Kidney tubule cell (primary cell): ENCODE measurements around the gene CCN6.
A peak's percentile ranks its signal among the peaks of the same experiment; 100 is the strongest.

Source experiments
- DNase-seq: peaks from one replicate; pipeline ENCODE4 v3.0.0-alpha.2; 2018; ENCODE audit warnings: low spot score

The CCN6 gene

DNA sequence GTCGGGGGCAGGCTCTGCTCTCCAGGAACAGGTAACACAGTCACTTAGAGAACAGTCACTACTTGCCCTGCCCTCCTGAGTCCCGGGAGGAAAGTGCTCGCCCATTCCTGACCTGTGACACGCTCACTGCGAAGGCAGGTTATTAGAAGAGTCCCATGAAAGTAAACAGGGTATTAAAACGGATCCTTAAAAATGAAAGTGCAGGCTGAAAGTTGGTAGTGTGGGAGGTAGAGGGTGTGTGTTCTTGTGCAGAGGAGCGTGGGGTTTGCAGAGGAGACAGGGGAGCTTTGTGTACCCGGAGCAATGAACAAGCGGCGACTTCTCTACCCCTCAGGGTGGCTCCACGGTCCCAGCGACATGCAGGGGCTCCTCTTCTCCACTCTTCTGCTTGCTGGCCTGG is at the start of gene CCN6:
CCN6 (plus strand) TSS at position 104 of the 400 bp plus-strand sequence; CDS start at position 358, 254 bp downstream.
- peak; percentile 45 for DNase-seq

DNA sequence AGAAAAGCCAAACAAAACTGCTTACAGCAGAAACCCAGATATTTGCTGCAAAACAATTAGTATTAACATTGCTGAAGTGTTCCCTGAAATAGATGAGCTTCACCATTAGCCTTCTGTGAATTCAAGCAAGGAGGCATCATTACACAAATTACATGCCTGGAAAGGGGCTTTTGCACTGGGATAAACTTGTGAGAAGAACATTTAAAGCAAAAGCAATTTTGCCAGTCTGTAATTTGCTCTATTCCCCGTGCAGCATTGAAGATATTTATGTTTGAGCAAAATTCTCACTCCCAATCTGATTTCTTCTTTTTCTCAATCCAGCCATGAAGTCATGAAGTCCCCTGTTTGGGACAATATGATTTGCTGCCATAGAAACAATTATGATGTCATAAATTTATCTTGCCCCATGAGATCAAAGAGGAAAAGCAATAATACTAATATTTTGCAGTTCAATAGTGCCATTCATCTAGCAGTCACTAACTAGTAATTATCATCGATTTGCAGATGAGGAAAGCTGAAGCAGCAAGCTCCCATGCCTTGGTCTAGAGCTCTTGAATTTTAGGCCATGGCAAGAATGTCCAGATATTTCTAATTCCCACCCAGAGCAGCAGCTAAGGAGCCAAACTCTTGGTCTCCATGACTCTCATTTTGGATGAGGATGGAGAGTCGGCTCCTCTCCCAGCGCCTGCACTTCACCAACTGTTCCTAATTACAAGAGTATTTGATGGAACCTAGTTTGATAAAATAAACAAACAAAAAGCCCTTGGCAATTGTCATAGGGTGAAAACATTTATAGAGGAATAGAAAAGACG is 49.5 kb upstream of the CCN6 start:
- no peak for DNase-seq

DNA sequence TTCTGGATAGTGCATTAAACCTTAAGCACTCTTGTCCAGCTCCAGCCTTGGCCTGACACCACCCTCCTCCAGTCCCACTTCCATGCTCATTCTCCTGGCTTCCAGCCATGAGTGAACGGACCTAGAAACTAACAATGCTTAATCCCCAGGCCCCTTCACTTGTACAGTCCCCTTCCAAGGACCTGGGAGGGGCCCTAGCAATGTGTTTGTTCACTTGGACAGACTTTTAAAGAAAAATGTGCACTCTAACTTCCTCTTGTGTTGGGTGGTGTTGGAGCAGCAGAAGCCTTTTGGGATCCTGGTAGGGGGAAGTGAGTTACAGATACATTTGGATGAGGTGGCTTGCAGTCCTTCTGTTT is 48.9 kb upstream of the CCN6 start:
- DNase-seq: no peak

DNA sequence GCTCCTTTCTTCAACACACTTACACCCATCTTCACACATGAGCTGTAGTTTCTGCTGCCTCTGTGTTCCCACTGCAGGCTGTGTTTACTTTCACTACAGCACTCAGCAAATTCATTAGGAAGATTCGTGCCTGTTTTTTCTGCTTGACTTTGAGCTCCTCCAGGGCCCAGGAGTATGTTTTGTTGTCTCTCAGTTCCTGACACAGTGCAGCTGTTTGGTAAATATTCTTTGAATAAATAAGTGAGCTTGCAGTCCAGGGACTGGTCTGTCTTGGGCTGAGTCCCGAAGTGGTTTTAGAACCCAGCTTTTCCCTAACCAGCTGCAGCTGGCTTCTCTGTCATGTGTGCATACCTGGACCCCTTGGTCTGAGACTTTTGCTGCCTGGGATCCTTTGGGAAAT is 46.6 kb upstream of the CCN6 start:
- no peak for DNase-seq

DNA sequence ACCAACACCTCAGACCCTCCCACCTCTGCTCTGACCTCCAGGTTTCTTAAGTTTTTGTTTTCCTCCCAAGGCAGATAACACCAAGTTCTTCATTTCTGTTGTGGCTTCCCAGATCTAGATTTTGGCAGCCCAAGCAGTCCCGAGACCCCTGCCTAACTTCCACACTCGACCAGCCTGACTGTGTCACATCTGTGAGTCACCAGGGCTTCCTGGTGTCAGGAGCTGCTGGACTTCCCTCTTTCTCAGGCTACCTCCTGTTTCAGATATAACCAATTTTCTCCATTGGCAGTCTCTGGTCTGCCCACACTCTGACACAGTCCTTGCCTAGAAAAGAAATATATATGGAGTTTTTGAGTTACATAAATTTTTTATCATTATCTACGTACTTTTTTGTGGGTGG is 46.1 kb upstream of the CCN6 start:
- DNase-seq: peak; percentile 33

DNA sequence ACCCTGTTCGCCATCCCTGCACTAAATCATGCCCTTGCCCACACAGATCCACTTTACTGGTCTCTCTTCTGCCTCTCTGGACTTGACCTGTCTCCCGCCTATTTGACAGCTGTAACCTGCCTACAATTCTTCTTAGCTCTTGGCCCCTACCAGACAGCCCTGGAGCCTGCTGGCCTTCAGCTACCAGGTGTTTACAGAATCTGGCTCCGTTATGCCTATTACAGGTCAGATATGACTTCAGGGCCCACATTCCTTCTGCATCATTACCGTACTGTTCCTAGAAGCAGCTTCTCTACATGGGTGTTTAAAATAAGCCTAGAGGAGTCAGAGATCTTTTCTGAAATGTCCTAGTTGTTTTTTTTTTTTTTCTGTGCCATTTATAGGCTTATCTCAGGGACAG is 45.4 kb upstream of the CCN6 start:
- DNase-seq: no peak

DNA sequence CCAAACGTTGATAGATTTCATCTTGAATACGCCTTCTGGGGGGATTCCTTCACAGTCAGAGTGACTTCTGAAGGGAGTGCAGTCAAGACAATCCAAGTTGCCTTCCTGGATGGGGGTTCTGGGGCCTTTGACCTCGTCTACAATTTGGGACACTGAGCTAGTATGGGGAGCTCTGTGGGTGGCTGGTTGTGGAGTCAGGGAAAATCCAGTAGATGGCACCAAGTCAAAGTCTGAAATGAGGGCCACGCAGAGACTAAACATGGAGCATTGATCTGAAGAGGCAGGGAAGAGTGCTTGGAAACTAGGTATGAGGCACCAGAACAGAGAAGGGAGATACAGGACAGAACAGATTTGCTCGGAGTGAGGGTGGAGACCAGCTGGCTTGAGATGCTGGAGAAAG is 43.6 kb upstream of the CCN6 start:
- no peak for DNase-seq

DNA sequence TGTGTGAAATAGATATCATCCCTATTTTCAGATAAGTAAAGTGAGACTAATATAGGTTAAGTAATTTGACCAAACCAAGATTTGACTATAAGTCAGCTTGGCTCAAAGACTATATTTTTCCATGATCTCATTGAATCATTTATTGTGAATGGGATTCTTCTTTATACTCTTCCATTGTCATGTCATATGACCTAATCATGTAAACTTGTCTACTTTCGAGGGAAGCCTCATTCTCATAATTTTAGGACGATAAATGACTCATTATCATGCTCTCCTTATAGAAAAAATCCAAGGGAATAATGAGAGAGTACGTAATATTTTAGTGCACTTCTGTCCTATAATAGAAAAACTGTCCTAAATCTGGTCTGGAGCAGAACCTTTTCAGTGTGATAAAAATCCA is 40.9 kb upstream of the CCN6 start:
- no peak for DNase-seq

DNA sequence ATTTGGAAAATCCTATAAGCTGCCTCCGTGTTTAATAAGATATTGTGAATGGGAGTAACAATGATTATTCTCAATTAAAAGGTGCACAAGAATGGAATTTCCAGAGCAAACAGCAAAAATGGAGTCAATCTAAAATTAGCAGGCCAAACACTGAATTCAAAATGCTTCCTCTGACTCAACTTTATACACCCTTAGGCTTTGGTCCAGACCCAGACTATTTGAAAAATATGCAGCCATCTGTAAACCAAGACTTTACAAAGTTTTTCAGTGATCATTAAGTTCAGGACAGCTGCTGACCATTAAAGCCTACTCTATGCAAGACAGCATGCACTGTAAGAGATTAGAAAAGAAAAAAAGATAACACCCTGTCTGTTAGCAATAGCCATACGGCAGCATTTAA is 39.4 kb upstream of the CCN6 start:
- no peak for DNase-seq

DNA sequence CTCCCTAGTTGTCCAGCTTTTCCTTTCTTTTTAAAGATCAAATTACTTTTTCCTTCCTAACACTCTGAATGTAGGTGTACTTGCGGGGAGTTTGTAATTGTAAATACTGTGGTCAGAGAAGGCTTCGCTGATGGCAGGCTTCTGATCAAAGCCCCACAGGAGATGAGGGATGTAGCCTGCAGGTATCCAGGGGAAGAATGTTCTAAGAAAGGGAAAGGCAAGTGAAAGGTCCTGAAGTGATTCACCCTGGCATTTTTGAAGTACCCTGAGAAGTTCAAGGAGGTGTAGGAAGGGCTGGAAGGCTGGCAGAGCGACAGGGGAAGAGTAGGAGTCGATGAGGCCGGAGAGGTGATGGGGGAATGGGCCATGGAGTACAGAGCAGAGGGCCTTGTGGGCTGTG is 38.2 kb upstream of the CCN6 start:
- no peak for DNase-seq

DNA sequence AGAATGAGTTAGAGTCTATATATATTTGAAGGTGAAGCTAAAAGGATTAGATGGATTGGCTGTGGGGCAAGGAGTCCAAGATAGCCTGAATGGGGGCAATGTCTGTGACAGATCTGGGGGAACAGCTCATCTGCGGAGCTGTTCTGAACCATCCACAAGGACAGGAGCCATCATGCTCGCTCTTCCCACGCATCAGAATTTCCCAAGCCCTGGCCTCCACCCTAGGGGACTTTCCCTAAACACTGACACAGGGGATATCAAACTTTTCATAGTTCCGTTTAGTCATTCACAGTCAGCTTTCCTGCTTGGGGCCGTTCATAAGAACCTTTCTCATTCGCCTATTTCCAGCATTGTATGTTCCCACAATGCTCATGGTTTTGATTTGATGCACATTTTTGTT is 37.6 kb upstream of the CCN6 start:
- no peak for DNase-seq

DNA sequence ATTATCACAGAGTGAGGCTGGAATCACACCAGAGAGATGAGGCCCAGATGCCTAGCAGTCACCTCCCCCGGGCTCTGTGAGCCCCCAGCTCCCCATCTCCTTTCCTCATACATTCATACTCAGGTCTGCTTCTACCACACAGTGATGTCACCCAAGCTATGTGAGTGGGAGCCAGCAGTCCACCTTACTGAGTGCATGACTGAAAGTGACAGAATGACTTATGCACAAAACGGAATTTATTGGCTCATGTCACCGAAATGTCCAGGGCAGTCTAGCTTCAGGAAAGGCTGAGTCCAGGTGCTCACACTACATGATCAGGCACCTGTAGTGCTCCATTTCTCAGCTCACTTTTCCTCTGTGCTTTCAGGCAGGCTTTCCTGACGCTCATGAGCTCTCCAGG is 36.7 kb upstream of the CCN6 start:
- no peak for DNase-seq

DNA sequence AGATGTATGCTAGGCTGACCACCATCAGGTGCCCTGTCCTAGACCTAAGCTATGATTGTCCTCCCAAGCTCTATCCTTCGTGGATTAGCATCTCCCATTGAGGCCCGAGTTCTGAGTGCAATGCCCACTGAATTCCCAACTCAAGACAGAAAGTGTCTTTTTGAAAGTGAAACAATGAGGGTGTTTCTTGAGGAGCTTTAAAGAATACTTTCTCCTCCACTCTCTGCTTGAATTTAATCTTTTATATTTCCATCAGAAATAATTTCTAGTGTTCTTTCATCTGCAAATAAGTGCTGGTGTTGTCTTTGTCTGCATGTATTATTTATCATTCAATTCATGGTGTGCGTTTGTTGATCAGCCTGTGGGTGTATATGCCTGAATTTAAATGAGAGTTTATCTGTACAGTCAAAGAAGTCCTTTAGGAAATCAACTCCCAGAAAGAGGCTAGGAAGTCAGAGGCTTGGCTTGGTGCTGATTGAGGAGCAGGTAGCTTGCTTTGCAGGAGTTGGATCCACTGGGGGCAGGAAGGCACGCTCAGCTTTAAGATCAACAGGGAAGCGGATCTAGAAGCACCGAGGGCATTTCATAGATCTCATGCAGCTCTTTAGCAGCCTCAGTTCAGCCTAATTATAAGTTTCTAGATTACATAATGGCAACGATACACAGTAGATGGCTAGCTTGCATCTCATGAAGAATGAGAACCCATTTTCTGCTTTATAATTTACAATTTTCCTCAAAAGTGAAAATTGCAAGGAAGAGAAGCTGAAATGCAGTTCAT is 36.0 kb upstream of the CCN6 start:
- no peak for DNase-seq

DNA sequence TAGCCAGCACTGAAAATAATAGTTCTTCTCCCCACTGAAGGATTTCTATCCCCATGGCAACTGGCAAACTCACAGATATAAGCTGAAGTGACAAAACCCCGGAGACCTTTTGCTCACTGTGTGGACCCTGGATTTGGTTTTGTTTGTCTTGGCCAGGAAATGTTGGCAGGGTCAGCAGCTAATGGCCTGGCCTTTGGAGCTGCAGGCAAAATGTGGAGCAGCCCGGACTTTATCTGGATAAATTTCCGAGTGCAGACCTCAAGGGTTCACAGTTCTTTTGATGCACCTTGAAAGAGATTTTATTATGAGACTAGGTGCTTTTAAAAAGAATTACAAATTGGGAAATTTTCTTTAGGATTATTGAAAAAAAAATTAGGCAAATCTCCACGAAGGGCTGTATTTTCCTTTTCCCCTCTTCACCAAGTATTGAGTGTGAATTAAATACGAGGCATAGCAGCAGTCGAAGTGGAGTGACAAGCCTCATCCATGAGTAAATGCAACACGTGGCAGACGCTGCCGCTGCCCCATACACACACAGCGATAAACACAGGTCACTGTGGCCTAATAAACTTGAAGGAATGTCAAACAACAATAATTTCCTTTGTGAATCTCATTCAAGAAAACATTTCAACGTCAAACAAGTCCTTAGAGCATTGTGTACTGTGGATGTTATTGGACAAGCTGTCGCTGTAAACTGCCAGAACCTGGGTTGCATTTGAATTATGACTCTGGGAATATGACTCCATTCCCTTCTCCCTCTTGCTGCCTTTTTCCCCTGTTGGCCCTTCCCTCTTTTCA is 35.1 kb upstream of the CCN6 start:
- DNase-seq: peak; percentile 25

DNA sequence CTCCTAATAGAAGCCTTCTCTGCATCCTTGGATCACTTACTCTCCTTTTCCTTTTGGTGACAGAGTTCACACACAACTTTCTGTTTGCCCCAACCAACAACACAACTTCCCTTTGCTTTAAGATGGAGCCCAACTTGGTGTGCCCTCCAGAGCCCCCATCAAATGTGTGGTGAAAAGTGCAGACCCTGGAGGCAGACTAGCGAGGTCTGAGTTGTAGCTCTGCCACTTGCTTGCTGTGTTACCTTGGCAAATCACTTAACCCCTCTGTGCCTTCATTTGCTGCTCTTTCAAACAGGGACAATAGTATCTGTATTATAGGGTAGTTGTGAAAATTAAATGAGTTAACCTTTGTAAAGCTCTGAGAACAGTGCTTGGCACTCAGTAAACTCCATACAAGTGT is 34.3 kb upstream of the CCN6 start:
- DNase-seq: no peak

DNA sequence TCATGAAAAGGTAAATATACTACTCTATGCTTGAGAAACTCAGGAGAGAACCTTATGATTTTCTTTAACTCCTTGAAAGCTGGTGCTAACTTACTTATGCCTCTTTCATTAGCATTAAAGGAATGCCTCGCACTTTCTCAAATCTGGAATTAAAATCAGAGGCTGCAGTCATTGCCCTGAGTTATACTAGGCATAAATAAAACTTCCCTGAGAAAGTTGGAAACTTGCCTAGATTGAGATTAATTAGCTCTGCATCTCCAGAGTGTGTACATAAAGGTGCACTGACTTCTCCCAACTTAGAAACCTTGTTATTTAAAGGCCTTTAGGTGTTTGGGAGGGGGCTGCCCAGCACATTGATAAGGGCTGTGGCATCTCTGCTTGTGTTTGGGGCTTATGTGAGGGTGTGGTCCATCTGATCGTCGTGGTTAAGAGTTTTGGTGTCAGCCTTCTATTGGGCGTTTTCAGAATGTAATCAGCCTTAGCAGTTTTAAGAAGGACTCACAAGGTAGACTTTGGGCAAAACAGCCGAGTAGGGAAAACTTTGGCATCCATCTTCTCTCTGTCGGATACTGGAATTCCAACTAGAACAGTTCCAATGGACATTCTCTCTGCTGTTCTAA is 32.1 kb upstream of the CCN6 start:
- DNase-seq: no peak

DNA sequence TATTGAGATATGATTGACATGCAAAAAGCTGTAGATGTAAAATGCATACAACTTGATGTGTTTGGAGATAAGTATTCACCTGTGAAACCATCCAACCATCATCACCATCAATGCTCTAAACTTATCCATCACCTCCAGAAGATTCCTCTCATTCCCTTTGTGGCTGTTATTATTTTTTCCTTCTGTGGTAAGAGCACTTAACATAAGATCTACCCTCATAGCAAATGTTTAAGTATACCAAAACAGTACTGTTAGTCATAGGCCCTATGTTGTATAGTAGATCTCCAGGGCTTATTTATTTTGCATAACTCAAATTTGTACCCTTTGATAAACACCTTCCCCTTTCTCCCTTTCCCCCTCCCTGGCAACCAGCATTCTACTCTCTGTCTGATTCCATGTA is 31.2 kb upstream of the CCN6 start:
- DNase-seq: no peak

DNA sequence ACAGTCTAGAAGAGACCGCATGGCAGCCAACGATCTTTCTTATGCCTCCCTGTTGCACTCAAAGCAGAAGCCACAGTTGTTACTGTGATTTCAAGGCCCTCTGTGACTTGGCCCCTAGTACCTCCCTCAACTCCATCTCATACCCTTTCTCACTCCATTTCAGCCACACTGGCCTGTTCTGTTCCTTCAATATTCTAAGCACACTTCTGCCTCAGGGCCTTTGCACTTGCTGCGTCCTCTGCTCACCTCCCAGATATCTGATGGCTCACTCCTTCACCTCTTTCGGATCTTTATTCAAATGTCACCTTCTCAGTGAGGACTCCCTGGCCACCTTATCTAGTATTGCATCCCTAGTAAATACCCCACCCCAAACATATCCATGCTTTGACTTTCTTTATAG is 29.4 kb upstream of the CCN6 start:
- DNase-seq: no peak

DNA sequence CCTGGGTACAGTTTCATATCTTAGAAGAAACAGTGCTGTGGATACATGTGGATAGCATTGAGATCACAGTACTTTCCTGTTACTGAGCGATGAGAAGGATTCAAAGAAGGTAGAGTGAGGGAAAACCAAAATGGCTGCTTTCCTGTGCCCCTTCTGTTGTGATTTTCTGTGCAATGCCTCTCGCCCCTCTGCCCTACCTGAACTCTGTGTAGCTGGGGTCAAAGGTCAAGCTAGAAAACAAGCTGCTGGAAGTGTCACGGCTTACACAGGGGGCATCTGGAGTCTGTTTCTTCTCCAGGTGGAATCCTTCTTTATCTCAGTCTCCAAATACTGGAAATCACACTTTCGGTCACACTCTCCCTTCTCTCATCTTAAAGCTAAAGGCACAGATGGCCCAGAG is 27.0 kb upstream of the CCN6 start:
- DNase-seq: no peak

DNA sequence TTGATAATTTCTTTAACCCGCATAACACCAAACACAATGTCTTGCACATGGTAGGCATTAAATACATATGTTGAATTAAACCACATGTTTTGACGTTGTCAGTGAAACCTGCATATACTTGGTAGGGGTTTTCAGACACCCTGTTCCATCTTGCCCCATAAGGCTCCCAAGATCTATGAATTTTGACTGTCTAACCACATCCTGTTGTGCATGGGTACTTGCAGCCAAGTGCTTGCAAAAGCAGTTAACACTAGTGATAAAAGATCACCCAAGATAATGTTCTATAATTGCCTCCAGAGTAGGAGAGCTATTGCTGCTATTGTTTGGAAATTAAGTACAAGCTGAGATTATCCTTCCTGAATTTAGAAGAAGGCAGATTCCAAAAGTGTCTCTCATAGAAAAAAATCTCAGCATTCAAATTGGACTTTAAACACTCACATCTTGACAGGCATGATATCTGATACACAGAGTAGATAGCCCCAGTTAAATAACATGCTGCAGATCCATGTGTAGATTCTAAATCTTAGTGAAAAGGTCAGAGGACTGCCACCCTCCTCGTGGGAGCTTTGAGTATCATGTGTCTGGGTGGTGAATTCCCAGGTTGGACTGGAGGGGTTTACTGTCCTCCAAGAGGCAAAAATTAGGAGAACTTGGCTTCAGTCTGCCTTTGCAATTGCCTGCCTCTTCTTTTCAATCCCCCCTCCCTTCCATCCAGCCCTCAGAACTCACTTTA is 25.8 kb upstream of the CCN6 start:
- no peak for DNase-seq

DNA sequence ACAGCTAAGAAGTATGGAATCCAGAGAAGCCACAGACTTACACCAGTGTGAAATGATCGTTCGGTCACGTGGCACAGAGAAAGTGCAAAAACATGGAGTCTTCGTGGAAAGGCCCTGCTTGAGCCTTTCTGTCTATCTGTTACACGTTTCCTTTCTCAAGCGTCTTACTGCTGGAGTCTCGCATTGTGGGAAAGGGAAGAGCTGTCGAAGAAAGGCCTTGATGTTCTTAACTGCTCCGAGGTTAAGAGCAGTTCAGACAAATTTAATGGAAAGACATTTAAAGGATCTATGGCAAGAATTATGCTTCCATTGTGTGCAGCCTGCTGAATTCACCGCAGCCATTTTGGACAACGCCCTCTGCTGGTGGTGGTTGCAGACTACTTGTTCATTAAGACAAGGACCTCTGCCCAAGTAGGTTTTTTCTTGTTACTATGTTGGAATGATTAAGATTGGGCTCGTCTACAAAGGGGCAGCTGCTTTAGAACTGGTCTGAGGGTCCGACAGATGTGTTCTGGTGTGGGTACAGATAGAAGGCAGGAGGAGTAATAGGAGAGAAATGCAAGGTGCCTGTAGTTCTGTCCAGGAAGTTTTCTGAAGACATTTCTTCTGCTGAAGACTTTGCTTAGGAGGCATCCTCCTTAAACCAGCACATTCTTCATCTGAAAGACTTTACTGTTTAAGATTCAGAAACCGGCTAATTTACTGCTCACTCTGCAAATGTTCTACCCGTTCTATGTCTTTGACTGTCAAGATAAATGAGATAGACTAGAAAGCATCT is 24.7 kb upstream of the CCN6 start:
- peak; percentile 53 for DNase-seq
